BLaER1 treated with 17β-estradiol and CSF1 and Interleukin-3, amounts not matched to agents 10 nM and 100 nM (cell line): ENCODE results near the gene NSFL1C.

Experiments used
- H3K27ac ChIP-seq, 11 experiments: shearing (Covaris generic); formaldehyde crosslinking; 2 replicates each; pipeline ENCODE4 v1.8.1; 2022
- H3K27me3 ChIP-seq, 11 experiments: shearing (Covaris generic); formaldehyde crosslinking; 2 replicates each; pipeline ENCODE4 v1.8.1; 2022
- H3K36me3 ChIP-seq, 11 experiments: shearing (Covaris generic); formaldehyde crosslinking; 2 replicates each; pipeline ENCODE4 v1.8.1; 2022
- H3K4me1 ChIP-seq, 10 experiments: shearing (Covaris generic); formaldehyde crosslinking; 2 replicates each; pipeline ENCODE4 v1.8.1; 2022
- H3K4me2 ChIP-seq, 11 experiments: shearing (Covaris generic); formaldehyde crosslinking; 2 replicates each; pipeline ENCODE4 v1.8.1; 2022
- H3K4me3 ChIP-seq, 10 experiments: shearing (Covaris generic); formaldehyde crosslinking; 2 replicates each; pipeline ENCODE4 v1.8.1; 2022
- H3K9ac ChIP-seq, 11 experiments: shearing (Covaris generic); formaldehyde crosslinking; 2 replicates each; pipeline ENCODE4 v1.8.1; 2022
- H3K9me3 ChIP-seq, 11 experiments: shearing (Covaris generic); formaldehyde crosslinking; replicated peaks in 1 of 11; 2 replicates each; pipeline ENCODE4 v1.8.1; 2022
- H4K20me1 ChIP-seq, 11 experiments: shearing (Covaris generic); formaldehyde crosslinking; 2 replicates each; pipeline ENCODE4 v1.8.1; 2022
- Cebpa-rat ChIP-seq, 11 experiments: shearing (Covaris generic); IDR thresholded peaks; 2 replicates each; pipeline ENCODE4 v1.8.1; 2022

Gene NSFL1C

GRCh38 chr20:1469925-1470571, 3.4 kb upstream of the NSFL1C start:
- Histone ChIP-seq H3K4me3 (no peak overlapping the region), H3K36me3 (peaks cover 0 to 7% (median 4%) of the 10 kb centered on the region in 11 experiments; a peak in 6 of 22 replicates), H3K9ac (peak overlapping the region in 2 of 11 experiments; percentile 18 to 52; a peak in 2 of 22 replicates), H3K27me3 (peaks cover 0 to 9% (median 0%) of the 10 kb centered on the region in 11 experiments; a peak in 2 of 22 replicates), H4K20me1 (peaks cover 10 to 20% (median 11%) of the 10 kb centered on the region in 11 experiments; a peak in 19 of 22 replicates), H3K27ac (peak overlapping the region in 4 of 11 experiments; percentile 4 to 58 (median 52); a peak in 6 of 22 replicates), H3K4me2 (peak overlapping the region in 4 of 11 experiments; percentile 4 to 92 (median 68); a peak in 5 of 22 replicates), H3K4me1 (peaks cover 22 to 88% (median 42%) of the 10 kb centered on the region in 10 experiments), H3K9me3 (peaks cover 0 to 10% (median 0%) of the 10 kb centered on the region in 11 experiments; a peak in 3 of 22 replicates)
- no peak for TF ChIP-seq Cebpa-rat (IDR thresholded peaks at IDR 0.05)

DNA sequence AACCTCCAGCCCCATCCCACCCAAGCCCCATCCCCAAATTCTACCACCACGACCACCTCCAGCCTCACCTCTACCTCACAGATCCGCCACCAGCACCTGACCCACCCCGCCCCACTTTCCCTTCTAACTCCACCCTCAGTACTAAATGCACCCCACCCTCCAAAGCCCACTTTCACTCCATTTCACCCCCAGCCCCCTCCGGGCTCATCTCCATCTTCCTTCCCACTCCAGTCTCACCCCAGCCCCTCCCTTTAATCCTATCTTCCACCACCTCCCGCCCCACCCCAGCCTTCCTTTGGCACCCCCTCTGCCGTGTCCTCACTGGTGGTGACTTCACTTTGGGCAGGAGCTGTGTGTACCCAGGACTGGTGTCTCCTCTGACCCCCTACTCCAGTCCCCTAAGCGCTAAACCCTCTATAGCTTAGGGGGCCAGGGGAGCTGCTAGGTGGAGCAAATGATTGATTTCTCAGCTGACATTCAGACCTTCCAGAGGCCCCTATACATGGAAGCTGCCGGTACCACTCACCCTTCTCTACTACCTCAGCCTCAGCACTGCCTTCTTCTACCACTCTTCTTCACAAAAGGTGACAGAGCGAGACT, 2.8 kb upstream of the NSFL1C start:
- TF ChIP-seq Cebpa-rat (IDR thresholded peaks at IDR 0.05) = no peak
- peaks cover 17 to 26% (median 18%) of the 10 kb centered on the region in 11 experiments; a peak in 19 of 22 replicates for H4K20me1 ChIP-seq
- H3K27me3 ChIP-seq = peaks cover 0 to 9% (median 0%) of the 10 kb centered on the region in 11 experiments; a peak in 2 of 22 replicates
- H3K27ac ChIP-seq = peak overlapping the region in 4 of 11 experiments; percentile 4 to 58 (median 52); a peak in 7 of 22 replicates
- H3K36me3 ChIP-seq = peaks cover 3 to 13% (median 10%) of the 10 kb centered on the region in 11 experiments; a peak in 16 of 22 replicates
- H3K4me3 ChIP-seq = no peak overlapping the region
- peaks cover 0 to 10% (median 0%) of the 10 kb centered on the region in 11 experiments; a peak in 3 of 22 replicates for H3K9me3 ChIP-seq
- peak overlapping the region in 1 of 11 experiments; percentile 52; a peak in 1 of 22 replicates for H3K9ac ChIP-seq
- peak overlapping the region in 4 of 11 experiments; percentile 4 to 92 (median 84); a peak in 5 of 22 replicates for H3K4me2 ChIP-seq
- peaks cover 29 to 90% (median 48%) of the 10 kb centered on the region in 10 experiments for H3K4me1 ChIP-seq

DNA sequence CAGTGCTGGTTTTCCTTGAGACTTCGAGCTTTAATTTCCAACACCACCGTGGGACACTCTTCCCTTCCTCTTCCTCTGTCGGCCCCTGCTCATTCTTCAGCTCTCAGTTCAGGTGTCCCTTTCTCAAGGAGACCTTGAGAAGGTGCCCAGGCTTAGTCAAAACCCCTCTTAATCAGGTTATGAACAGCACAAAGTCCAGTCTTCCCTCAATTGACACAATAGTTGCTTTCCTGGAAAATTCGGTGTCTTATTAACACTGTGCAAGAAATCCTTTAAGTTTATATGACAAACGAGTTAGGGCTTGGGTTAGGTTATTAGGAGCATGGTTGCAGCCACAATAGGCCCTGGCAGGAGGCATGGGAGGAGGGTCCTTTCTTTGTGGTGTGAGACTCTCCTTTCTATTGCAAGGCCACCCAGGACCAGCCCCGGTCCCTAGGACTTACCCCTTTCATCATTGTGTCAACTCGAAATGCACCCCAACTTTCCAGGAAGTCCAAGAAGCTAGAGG, 1.5 kb upstream of the NSFL1C start:
- peaks cover 0 to 10% (median 0%) of the 10 kb centered on the region in 11 experiments; a peak in 3 of 22 replicates for H3K9me3 ChIP-seq
- peaks cover 38 to 90% (median 53%) of the 10 kb centered on the region in 10 experiments for H3K4me1 ChIP-seq
- H3K27ac ChIP-seq = peak overlapping the region in 9 of 11 experiments; percentile 73 to 97 (median 87); a peak in 18 of 22 replicates
- peak overlapping the region in 4 of 10 experiments; percentile 73 to 99 (median 88); a peak in 3 of 20 replicates for H3K4me3 ChIP-seq
- TF ChIP-seq Cebpa-rat (IDR thresholded peaks at IDR 0.05) = no peak
- peaks cover 15 to 26% (median 23%) of the 10 kb centered on the region in 11 experiments for H3K36me3 ChIP-seq
- H3K27me3 ChIP-seq = peaks cover 0 to 9% (median 0%) of the 10 kb centered on the region in 11 experiments; a peak in 2 of 22 replicates
- peak overlapping the region; percentile 77 to 93 (median 87); a peak in 21 of 22 replicates for H3K4me2 ChIP-seq
- peaks cover 29 to 34% (median 30%) of the 10 kb centered on the region in 11 experiments; a peak in 20 of 22 replicates for H4K20me1 ChIP-seq
- peak overlapping the region in 9 of 11 experiments; percentile 89 to 97 (median 94); a peak in 15 of 22 replicates for H3K9ac ChIP-seq

- peaks cover 0 to 10% (median 0%) of the 10 kb centered on the region in 11 experiments; a peak in 3 of 22 replicates for H3K9me3 ChIP-seq
- H3K36me3 ChIP-seq = peaks cover 22 to 32% (median 28%) of the 10 kb centered on the region in 11 experiments
- peak in 1 of 11 experiments; percentile 31; a peak in 1 of 22 replicates for TF ChIP-seq Cebpa-rat (IDR thresholded peaks at IDR 0.05)
- H4K20me1 ChIP-seq = peaks cover 35 to 40% (median 36%) of the 10 kb centered on the region in 11 experiments; a peak in 20 of 22 replicates
- peaks cover 38 to 88% (median 52%) of the 10 kb centered on the region in 10 experiments for H3K4me1 ChIP-seq
- peak overlapping the region; percentile 73 to 99 (median 96); a peak in 19 of 20 replicates for H3K4me3 ChIP-seq
- H3K4me2 ChIP-seq = peak overlapping the region; percentile 77 to 93 (median 87)
- peak overlapping the region; percentile 52 to 97 (median 86); a peak in 20 of 22 replicates for H3K27ac ChIP-seq
- peaks cover 0 to 9% (median 0%) of the 10 kb centered on the region in 11 experiments; a peak in 2 of 22 replicates for H3K27me3 ChIP-seq
- peak overlapping the region; percentile 50 to 97 (median 93); a peak in 21 of 22 replicates for H3K9ac ChIP-seq
Measured at GRCh38 chr20:1467355-1468116, 887 bp upstream of the NSFL1C start.

DNA sequence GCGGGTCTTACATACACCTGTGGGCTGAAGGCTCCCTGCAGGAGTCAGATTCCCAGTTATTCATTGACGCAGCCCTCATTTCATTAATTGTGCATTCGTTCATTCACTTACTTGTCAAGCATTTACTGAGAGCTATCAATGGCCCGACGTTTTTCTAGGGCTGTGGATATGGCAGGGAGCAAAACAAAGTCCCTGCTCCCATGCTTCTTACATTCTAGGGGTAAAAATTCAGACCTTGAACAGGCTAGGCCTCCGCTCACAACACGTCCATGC, 369 bp upstream of the NSFL1C start:
- peaks cover 38 to 83% (median 52%) of the 10 kb centered on the region in 10 experiments for H3K4me1 ChIP-seq
- H3K9me3 ChIP-seq = peaks cover 0 to 10% (median 0%) of the 10 kb centered on the region in 11 experiments; a peak in 3 of 22 replicates
- H3K4me2 ChIP-seq = peak overlapping the region; percentile 77 to 93 (median 87)
- H3K4me3 ChIP-seq = peak overlapping the region; percentile 73 to 99 (median 96)
- peak overlapping the region; percentile 52 to 97 (median 86); a peak in 19 of 22 replicates for H3K27ac ChIP-seq
- peak overlapping the region; percentile 50 to 97 (median 93); a peak in 21 of 22 replicates for H3K9ac ChIP-seq
- H3K36me3 ChIP-seq = peaks cover 25 to 36% (median 32%) of the 10 kb centered on the region in 11 experiments
- TF ChIP-seq Cebpa-rat (IDR thresholded peaks at IDR 0.05) = no peak
- H3K27me3 ChIP-seq = peaks cover 0 to 9% (median 0%) of the 10 kb centered on the region in 11 experiments; a peak in 2 of 22 replicates
- H4K20me1 ChIP-seq = peaks cover 41 to 45% (median 42%) of the 10 kb centered on the region in 11 experiments; a peak in 21 of 22 replicates

GRCh38 chr20:1465470-1466210, 1.0 kb downstream of the NSFL1C start:
- peaks cover 53 to 58% (median 55%) of the 10 kb centered on the region in 11 experiments; a peak in 21 of 22 replicates for H4K20me1 ChIP-seq
- peaks cover 38 to 76% (median 52%) of the 10 kb centered on the region in 10 experiments for H3K4me1 ChIP-seq
- H3K36me3 ChIP-seq = peaks cover 39 to 49% (median 45%) of the 10 kb centered on the region in 11 experiments
- peak overlapping the region; percentile 76 to 98 (median 95) for H3K4me2 ChIP-seq
- peak overlapping the region; percentile 89 to 98 (median 94) for H3K9ac ChIP-seq
- H3K9me3 ChIP-seq = peaks cover 0 to 10% (median 0%) of the 10 kb centered on the region in 11 experiments; a peak in 3 of 22 replicates
- H3K27ac ChIP-seq = peak overlapping the region; percentile 85 to 97 (median 92); a peak in 21 of 22 replicates
- peaks cover 0 to 9% (median 0%) of the 10 kb centered on the region in 11 experiments; a peak in 2 of 22 replicates for H3K27me3 ChIP-seq
- H3K4me3 ChIP-seq = peak overlapping the region; percentile 73 to 99 (median 96)
- no peak for TF ChIP-seq Cebpa-rat (IDR thresholded peaks at IDR 0.05)
